Pancreas (tissue), 10 donors: ENCODE measurements around the gene MKNK2. TPM values are rescaled to one million over a fixed set of nuclear protein-coding genes. Genes with fewer than 3 reads are reported as not detected.
"Not testable (repeated sequence)": the region's sequence is repeated elsewhere in the genome, so short reads cannot be mapped to it uniquely, and the experiment has no call there.

Experiments
- ATAC-seq, 4 donors: fragments of 200-7000 bp; cut with Tn5 transposase; one replicate each; pipeline versions ENCODE4 v1.8.0 to v1.9.1; 2020; ENCODE audit warnings: mild to moderate bottlenecking in 4 of 4, moderate library complexity in 4 of 4
- DNase-seq, 6 donors: peaks; one replicate each; pipeline ENCODE4 v3.0.0-alpha.2; 2020
- FAIRE-seq: peaks from 2 replicates; lab custom pipeline; 2012; peaks lifted over from hg19 to GRCh38; lab: Jason Lieb, UNC
- H3K27ac ChIP-seq, 4 donors: fragments of 200-600 bp; sonication (generic); 1 replicate in 3 of 4; 2 replicates in 1 of 4; pipeline versions ENCODE4 v1.5.0 to v1.8.0; 2020
- H3K27me3 ChIP-seq, 4 donors: fragments of 200-600 bp; one replicate each; pipeline ENCODE4 v1.8.0; 2021
- H3K36me3 ChIP-seq, 3 donors: fragments of 200-600 bp; sonication (generic) in 1 of 3; one replicate each; pipeline versions ENCODE4 v1.5.0 to v1.8.0; 2020 to 2021
- H3K4me1 ChIP-seq, 3 donors: fragments of 200-600 bp; one replicate each; pipeline ENCODE4 v1.8.0; 2021
- H3K4me3 ChIP-seq, 4 donors: fragments of 200-600 bp; sonication (generic) in 2 of 4; one replicate each; pipeline versions ENCODE4 v1.5.0 to v1.8.0; 2020 to 2021
- H3K9me3 ChIP-seq, 4 donors: fragments of 200-600 bp; one replicate each; pipeline ENCODE4 v1.8.0; 2021
- CTCF ChIP-seq, 4 donors: fragments of 200-600 bp; sonication (generic) in 3 of 4; IDR thresholded peaks; one replicate each; pipeline versions ENCODE4 v1.5.0 to v1.8.0; 2021; ENCODE audit warnings: antibody characterized with exemption in 4 of 4
- WGBS, 2 donors: extraction: QIAGEN DNeasy Blood & Tissue Kit; methylation state at CpG; one replicate each; pipeline ENCODE4 v1.1.7; 2013; 5-methylcytosine and 5-hydroxymethylcytosine counted together
- intact Hi-C, 3 donors: fragments of 100-400 bp; cut with DNase I; formaldehyde crosslinking; loops; one replicate each; pipeline versions ENCODE4 v1.11.1 to v1.14.2; 2022
- polyA plus RNA-seq, 2 donors: library from polyadenylated mRNA; stranded (reverse); fragments of 200-250 nt; gene quantifications; one replicate each; pipeline ENCODE4 v1.2.3, GENCODE V29; 2013
- total RNA-seq, 6 donors: library from RNA; stranded (reverse); fragmentation: NEBNext Ultra II Directional in 4 of 6; extraction: Animal tissue kit (Norgen Biotek cat#: 25700) in 4 of 6; gene quantifications; one replicate each; pipeline versions ENCODE4 v1.2.1 to v1.2.4, GENCODE V29; 2021 to 2023
- donor health status: healthy with polysubstance abuse.
- donor health status: DM: no; HTN: no; CAD: no; lungs with moderate emphysema.
- donor health status: DM: no; HTN: no; CAD: no.
- donor health status: control.
- donor health status: control.
- donor health status: Bipolar disorder and iron deficiency.
- donor health status: DM: yes; HTN: yes; CAD: no.
- donor health status: DM: no; HTN: no; CAD: no.
- donor health status: DM: no; HTN: no; CAD: no.
- donor health status: DM: yes; HTN: yes; CAD: no.

The MKNK2 gene
- total and polyA plus RNA-seq, 8 donors: 102 to 446 (median 239) TPM

- WGBS, 2 donors: 66 to 69% methylated on average over 23 of the region's 23 CpGs
- no peak for FAIRE-seq
- intact Hi-C loops: no loop called here
- DNase-seq: peak in 3 of 6 donors; percentile 63 to 86 (median 68)
- H3K27ac ChIP-seq: peak overlapping the region; percentile 76 to 86 (median 80)
- peaks cover 0 to 16% (median 7%) of the 10 kb centered on the region in 3 donors for H3K4me1 ChIP-seq
- TF ChIP-seq CTCF (IDR thresholded peaks at IDR 0.05): no peak
- H3K36me3 ChIP-seq: peaks cover 0 to 24% (median 14%) of the 10 kb centered on the region in 3 donors
- H3K9me3 ChIP-seq: no peaks in the 10 kb centered on the region
- H3K27me3 ChIP-seq: no peaks in the 10 kb centered on the region
- ATAC-seq: no peak
- peak overlapping the region in 2 of 4 donors; percentile 34 to 47 for H3K4me3 ChIP-seq
These were observed 46.9 kb upstream of the MKNK2 start for GRCh38 chr19:2097886-2098327.

DNA sequence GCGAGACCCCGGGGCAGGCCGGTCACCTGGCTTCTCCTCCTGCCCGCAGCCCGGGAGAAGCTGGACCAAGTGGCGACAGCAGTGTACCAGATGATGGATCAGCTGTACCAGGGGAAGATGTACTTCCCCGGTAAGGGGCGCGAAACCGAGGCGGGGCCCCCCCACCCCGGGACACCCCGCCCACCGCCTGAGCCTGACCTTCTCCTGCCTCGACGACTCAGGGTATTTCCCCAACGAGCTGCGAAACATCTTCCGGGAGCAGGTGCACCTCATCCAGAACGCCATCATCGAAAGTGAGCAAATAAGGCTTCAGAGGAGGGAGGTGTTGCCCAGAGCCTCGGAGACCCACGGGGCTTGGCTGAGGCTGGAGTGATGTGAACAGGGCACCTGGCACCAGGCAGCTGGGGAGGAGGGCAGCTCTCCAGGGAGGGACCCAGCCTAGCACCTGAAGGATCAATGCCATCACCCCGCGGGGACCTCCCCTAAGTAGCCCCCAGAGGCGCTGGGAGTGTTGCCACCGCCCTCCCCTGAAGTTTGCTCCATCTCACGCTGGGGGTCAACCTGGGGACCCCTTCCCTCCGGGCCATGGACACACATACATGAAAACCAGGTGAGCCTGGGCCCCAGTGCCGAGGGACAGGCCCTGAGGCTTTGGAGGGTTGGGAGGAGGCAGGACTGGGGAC is 46.3 kb upstream of the MKNK2 start:
- 7 to 10% methylated on average over 29 to 30 of the region's 30 CpGs for WGBS, 2 donors
- peak overlapping the region in 3 of 4 donors; percentile 10 to 47 (median 34) for H3K4me3 ChIP-seq
- ATAC-seq: peak; percentile 17 to 49 (median 34)
- H3K4me1 ChIP-seq: peaks cover 0 to 16% (median 7%) of the 10 kb centered on the region in 3 donors
- FAIRE-seq: no peak
- peak overlapping the region; percentile 76 to 86 (median 80) for H3K27ac ChIP-seq
- intact Hi-C loops: no loop called here
- H3K9me3 ChIP-seq: no peaks in the 10 kb centered on the region
- TF ChIP-seq CTCF (IDR thresholded peaks at IDR 0.05): no peak
- H3K36me3 ChIP-seq: peaks cover 0 to 24% (median 14%) of the 10 kb centered on the region in 3 donors
- DNase-seq: peak in 5 of 6 donors; percentile 67 to 91 (median 81)
- H3K27me3 ChIP-seq: no peaks in the 10 kb centered on the region

DNA sequence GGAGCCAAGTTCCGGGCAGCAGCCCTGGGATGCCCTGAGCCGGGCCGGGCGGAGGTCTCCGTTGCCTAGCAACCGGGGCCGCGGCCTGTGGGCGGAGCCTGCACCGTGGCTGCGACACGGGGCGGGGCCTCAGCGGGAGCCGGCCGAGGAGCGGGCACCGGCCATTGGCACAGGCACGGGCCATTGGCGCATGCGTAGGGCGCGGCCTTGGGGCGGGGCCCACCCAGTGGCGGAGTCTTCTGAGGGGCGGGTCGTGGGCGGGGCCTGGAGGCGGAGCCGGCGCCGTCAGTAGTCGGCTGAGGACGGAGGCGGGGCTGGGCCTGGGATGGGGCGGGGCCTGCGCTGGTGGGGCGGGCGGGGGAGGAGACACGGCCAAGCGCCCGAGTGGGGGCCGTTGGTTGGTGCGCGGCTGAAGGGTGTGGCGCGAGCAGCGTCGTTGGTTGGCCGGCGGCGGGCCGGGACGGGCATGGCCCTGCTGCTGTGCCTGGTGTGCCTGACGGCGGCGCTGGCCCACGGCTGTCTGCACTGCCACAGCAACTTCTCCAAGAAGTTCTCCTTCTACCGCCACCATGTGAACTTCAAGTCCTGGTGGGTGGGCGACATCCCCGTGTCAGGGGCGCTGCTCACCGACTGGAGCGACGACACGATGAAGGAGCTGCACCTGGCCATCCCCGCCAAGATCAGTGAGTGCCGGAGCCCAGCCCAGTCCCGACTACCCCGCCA is 45.6 kb upstream of the MKNK2 start, which contains the start of gene IZUMO4:
Gene IZUMO4, plus strand, starts transcription at position 436 of the 723 bp plus-strand sequence. Its CDS starts 31 bp downstream, at position 467.
- peak in 3 of 4 donors; percentile 7 to 22 (median 10) for TF ChIP-seq CTCF (IDR thresholded peaks at IDR 0.05)
- peak; percentile 83 to 91 (median 88) for ATAC-seq
- H3K27me3 ChIP-seq: no peaks in the 10 kb centered on the region
- H3K4me1 ChIP-seq: peaks cover 0 to 16% (median 7%) of the 10 kb centered on the region in 3 donors
- 0% methylated on average over 50 to 70 of the region's 70 CpGs for WGBS, 2 donors
- H3K36me3 ChIP-seq: peaks cover 0 to 17% (median 14%) of the 10 kb centered on the region in 3 donors
- H3K27ac ChIP-seq: peak within 1 kb of the TSS; percentile 88 to 97 (median 92)
- intact Hi-C loops: no loop called here
- DNase-seq: peak; percentile 98 to 100 (median 100)
- no peak for FAIRE-seq
- no peaks in the 10 kb centered on the region for H3K9me3 ChIP-seq
- H3K4me3 ChIP-seq: peak within 1 kb of the TSS; percentile 69 to 86 (median 74)

DNA sequence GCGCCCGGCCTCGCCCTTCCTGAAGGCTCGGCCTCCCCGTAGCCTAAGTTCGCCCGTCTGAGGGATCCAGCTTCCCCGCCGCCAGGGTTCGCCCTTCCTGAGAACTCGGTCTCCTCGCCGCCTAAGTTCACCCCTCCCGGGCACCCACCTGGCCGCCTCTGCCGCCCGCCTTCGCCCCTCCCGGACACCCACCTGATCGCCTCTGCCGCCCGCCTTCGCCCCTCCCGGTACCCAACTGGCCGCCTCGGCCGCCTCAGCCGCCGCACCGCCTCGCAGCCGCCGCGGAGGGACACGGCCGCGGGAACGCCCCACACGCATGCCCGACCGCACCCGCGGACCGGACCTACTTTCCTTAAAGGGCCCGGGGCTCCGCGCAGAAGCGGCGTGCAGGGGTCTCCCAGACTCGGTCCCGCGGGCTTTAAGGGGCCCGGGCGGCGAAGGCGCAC is 45.0 kb upstream of the MKNK2 start, which contains the start of gene MOB3A:
Gene MOB3A, minus strand, starts transcription at position 293 of the 446 bp plus-strand sequence. CDS start 17,766 bp downstream, outside the sequence.
- no peaks in the 10 kb centered on the region for H3K9me3 ChIP-seq
- peak in 2 of 4 donors; percentile 11 to 18 for TF ChIP-seq CTCF (IDR thresholded peaks at IDR 0.05)
- peaks cover 0 to 14% (median 12%) of the 10 kb centered on the region in 3 donors for H3K36me3 ChIP-seq
- peak within 1 kb of the TSS; percentile 88 to 97 (median 92) for H3K27ac ChIP-seq
- peaks cover 0 to 16% (median 7%) of the 10 kb centered on the region in 3 donors for H3K4me1 ChIP-seq
- H3K27me3 ChIP-seq: no peaks in the 10 kb centered on the region
- ATAC-seq: peak; percentile 65 to 78 (median 76)
- FAIRE-seq: no peak
- intact Hi-C loops: no loop called here
- peak within 1 kb of the TSS; percentile 69 to 86 (median 74) for H3K4me3 ChIP-seq
- 0 to 1% methylated on average over 44 to 56 of the region's 56 CpGs for WGBS, 2 donors
- peak in 4 of 6 donors; percentile 87 to 97 (median 90) for DNase-seq

DNA sequence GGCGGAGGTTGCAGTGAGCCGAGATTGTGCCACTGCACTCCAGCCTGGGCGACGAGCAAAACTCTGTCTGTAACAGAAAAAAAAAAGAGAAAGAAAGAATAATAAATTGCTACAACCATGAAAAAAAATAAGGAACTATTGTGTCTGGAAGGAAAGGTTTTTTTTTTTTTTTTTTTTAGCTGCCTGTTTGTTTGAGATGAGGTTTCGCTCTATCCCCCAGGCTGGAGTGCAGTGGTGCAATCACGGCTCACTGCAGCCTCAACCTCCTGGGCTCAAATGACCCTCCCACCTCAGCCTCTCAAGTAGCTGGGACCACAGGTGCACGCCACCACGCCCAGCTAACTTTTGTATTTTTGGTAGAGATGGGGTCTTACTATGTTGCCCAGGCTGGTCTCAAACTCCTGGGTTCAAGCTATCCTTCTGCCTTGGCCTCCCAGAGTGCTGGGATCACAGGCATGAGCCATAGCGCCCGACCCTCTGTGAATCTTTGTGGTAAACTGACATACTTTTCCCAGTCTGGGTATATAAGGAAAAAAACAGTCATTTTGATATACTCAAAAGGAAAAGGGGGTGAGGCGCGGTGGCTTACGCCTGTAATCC is 41.0 kb upstream of the MKNK2 start:
- H3K9me3 ChIP-seq, DNase-seq, ATAC-seq, H3K27me3 ChIP-seq, intact Hi-C loops, FAIRE-seq, H3K36me3 ChIP-seq, H3K4me3 ChIP-seq: not testable (repeated sequence)
- peaks cover 0 to 13% (median 0%) of the 10 kb centered on the region in 3 donors for H3K4me1 ChIP-seq
- 96 to 98% methylated on average over 13 of the region's 13 CpGs for WGBS, 2 donors
- peak overlapping the region in 2 of 4 donors; percentile 28 to 54 for H3K27ac ChIP-seq
